G401.6 (cell line): ENCODE measurements around the gene BMERB1.
"Not testable (repeated sequence)": the region's sequence is repeated elsewhere in the genome, so short reads cannot be mapped to it uniquely, and the experiment has no call there.

ENCODE experiments used
- FAIRE-seq: peaks from 2 replicates; lab custom pipeline; 2012; peaks lifted over from hg19 to GRCh38; lab: Jason Lieb, UNC

The BMERB1 gene

DNA sequence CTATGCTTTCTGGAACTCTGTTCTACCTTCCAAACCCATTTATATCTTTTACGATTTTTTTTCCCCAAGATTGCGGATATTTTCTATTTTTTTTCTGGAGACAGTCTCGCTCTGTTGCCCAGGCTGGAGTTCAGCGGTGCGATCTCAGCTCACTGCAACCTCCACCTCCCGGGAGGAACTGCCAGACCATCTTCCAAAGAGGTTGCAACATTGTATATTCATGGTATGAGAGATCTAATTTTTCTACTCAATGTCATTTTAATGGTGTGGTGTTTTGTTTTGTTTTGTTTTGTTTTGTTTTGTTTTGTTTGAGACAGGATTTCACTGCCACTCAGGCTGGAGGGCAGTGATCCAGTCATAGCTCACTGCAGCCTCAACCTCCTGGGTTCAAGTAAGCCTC is 8.5 kb upstream of the BMERB1 start:
- FAIRE-seq, result no peak

DNA sequence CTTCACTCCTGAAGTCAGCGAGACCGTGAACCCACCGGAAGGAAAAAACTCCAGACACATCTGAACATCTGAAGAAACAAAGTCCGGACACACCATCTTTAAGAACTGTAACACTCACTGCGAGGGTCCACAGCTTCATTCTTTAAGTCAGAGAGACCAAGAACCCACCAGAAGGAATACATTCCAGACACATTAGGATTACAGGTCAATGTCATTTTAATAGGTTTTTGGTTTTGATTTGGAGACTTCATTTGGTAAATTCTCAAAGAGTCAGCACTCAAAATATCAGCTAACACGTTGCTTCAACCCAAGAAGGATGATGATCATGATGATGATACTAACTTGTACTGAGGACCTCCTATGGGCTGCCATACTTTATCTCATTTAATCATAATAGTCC is 7.6 kb upstream of the BMERB1 start:
- no peak for FAIRE-seq

DNA sequence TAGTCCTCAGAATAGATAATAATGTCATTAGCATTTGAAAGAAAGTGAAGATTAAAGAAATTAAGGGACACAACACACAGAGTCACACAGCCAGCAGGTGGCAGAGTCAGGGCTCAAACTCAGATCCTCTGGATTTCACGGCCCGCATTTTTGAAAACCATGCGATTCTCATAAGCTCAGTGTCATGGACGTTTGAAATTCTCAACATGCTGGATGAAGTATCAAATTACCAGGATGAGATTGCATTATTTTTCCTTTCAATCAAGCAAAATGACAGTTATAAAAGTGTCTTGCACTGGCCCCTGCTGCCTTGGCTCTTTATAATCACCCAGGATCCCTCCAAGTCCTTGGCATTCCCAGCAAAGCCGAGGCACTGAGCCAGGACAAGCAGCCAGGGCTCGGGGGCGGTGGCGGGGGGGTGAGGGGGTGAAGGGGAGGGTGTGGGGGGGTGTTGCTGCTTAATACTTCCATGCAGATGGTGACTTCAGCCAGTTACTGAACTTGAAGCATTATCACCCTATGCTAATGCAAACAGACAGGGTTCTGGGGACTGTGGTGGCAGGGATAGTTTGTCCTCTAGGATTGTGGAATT is 6.6 kb upstream of the BMERB1 start:
- FAIRE-seq, result peak; percentile 33

DNA sequence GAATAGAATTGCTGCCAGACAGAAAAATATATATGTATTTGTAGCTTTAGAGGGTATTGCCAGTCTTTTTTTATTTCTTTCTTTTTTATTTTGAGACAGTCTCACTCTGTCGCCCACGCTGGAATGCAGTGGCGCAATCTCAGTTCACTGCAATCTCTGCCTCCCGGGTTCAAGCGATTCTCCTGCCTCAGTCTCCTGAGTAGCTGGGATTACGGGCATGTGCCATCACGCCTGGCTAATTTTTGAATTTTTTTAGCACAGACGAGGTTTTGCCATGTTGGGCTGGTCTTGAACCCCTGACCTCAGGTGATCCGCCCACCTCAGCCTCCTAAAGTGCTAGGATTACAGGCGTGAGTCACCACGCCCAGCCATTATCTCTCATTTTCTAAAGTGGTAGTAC is 3.5 kb upstream of the BMERB1 start:
- not testable (repeated sequence) for FAIRE-seq

DNA sequence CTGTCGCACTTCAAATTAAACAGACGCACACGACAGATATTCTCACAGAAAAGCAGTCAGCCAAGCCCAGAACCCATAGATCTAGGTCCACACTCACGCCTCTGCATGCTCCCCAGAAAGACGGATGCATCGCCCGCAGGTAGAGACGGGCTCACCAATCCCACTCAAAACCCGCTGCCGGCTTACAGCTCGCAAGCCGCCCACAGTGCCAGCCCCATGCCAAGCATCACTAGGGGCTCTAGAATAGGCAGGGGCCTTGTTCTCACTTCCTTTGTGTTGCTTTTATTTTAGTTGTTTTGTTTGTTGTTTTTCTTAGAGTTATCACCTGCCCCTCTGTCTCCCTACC is 336 bp upstream of the BMERB1 start:
- no peak for FAIRE-seq

DNA sequence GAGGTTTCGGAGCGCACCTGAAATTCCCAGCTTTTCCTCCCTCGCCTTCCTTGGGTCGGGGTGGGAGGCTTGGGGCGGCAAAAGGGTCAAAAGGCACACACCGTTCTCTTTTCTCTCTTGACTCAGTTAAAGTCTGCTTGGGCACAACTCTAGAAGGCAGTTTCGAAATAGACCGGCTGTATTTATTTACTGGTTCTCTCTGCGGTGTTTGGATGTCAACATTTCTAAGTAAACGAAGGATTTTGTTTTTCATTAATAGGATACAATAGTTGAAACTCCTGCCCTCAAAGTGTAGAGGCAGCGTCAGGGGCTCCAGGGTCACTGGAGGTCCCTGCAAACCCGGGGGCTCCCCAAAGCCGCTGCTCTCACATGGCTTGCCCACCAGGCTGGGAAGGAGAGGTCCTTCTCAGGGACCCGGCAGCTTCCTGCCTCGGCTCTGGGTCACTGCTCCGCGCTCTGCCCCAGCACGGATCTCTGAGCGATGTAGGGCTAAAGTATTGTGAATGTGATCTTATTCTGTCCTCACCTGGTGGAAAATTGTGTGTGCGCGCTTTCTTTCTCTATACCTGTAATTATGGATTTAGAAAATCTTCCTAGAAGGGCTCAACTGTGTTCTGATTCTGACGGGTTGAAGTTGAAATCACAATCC is 952 bp downstream of the BMERB1 start:
- no peak for FAIRE-seq

DNA sequence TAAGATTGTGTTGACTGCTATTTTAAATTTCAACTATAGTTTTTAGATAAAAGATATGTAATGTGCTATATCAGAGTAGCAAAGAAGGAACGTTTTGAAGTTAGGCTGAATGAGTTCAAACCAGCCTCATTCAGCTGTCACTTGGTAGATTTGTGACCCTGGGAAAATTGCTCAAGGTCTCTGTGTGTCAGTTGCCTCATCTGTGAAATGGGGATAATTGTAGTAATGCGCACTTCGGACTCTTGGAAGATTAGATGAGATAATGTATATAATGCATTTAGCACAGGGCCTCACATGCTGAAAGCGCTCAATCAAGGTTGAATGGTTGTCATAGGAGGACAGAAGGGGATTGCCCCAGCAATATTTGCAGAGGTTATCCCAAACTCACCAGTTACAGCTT is 4.7 kb downstream of the BMERB1 start:
- FAIRE-seq, result no peak

DNA sequence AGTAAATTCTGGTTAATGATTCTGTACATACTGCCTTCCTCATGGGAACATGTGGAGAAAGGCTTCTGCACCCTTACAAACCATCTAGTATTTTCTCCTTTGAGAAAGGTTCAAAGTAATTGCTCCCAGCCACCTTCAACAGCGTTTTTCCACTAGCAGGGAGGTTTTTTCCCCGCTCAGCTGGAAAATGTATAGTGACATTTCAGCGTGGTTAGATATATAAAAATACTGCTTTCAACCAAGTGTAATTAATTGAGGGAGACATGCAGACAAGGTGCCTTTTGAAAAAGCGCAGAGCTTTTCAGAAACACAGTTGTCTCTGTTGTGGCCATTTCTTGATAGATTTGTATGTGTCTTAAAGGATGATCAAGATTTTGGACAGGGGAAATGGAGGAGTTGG is 5.1 kb downstream of the BMERB1 start:
- no peak for FAIRE-seq

DNA sequence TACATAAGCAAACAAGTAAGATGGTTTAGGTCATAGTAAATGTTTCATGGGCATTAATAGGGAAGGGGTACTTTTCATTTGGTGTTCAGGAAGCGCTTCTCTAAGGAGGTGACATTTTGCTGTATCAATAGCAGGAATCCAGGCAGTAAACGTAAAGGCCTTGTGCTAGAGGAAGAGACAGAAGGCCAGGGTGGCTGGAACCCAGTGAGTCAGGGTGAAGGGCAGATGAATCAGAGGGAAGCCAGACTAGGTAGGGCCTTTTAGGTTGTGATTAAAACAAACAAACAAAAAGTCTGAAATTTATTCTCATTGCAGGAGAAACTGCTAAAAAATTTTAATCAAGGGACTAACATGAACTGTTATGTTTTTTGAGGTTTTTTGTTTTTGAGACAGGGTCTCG is 6.5 kb downstream of the BMERB1 start:
- FAIRE-seq, result no peak

DNA sequence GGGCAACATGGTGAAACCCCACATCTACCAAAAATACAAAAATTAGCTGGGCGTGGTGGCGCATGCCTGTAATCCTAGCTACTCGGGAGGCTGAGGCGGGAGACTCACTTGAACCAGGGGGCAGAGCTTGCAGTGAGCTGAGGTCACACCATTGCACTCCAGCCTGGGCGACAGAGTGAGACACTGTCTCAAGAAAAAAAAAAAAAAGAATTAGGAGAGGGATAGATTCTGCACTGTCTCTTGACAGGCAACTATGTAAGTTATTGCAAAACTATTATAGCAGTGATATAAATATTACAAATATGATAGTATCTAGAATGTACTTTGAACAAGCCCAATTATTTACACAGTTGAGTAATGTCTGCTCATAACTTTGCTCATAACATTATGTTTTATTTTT is 7.8 kb downstream of the BMERB1 start:
- FAIRE-seq, result not testable (repeated sequence)

DNA sequence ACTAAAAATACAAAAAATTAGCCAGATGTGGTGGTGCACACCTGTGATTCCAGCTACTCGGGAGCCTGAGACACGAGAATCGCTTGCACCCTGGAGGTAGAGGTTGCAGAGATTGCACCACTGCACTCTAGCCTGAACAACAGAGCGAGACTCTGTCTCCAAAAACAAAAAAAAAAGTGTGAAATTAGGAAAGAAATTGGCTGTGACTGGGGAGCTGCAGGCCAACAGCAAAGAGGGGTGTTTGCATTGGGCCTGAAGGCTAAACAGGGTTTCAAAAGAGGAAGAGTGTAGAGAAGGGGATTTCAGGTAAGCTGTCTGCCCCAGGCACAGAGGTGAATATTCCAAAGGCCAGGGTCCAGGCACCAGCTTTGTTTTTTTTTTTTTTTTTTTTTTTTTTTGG is 9.4 kb downstream of the BMERB1 start:
- no peak for FAIRE-seq

DNA sequence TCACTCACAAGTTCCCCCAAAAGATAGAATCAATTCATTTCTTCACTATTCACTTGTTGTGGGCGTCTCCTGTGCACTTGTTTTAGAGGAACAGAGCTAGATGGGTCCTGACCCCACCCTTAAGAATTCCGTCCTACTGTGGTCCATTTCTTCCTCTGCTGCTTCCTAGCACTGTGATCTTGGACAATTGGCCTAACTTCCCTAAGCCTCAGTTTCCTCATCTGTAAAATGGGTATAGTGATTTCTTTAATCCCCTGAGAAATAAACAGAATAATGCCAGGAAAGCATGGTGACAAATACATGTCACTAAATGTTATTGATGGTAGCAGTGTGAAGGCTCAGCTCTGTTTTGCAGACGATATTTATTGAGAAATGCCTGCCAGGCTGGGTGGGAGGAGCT is 9.9 kb downstream of the BMERB1 start:
- no peak for FAIRE-seq

DNA sequence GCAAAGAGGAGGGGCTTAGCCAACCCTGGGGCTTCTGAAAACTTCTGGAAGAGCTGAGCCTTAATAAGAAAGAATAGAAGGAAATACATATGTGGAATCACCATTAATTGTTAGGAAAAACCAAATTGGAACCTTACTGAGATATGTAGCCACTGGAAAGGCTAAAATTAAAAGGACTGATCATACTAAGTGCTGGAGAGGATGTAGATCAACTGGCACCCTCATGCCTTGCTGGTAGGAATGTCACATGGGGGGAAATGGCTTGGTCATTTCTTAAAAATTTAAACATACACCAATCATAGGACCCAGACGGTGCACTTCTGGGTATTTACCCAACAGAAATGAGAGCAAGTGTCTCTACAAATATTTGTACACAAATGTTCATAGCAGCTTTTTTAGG is 11.1 kb downstream of the BMERB1 start:
- FAIRE-seq, result no peak

DNA sequence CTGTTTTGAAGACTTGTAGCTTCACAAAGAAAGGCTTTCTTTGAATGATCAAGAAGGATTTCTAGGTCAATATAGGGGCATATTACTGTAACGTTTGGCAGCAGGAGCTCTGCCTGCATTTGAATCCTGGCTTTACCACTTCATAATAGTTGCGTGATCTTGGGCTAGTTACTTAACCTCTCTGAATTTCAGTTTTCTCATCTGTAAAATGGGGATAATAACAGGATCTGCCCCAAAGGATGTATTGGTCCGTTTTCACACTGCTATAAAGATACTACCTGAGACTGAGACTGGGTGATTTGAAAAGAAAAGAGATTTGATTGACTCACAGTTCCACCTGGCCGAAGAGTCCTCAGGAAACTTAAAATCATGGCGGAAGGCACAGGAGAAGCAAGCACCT is 12.5 kb downstream of the BMERB1 start:
- FAIRE-seq, result no peak

DNA sequence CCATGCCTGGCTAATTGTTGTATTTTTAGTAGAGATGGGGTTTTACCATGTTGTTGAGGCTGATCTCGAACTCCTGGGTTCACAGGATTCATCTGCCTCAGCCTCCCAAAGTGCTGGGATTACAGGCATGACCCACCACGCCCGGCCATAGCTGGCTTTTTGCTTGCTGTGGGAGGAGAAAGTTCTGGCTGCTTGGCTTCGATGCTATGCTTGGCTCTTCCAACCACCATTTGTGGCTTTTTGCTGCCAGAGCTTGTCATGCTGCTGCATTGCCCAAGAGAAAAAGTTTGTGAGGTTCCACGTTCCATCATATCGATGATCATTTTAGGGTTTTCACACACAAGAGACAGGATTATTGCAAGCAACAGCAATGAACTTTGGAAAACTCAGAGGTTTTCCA is 16.2 kb downstream of the BMERB1 start:
- FAIRE-seq, result no peak

DNA sequence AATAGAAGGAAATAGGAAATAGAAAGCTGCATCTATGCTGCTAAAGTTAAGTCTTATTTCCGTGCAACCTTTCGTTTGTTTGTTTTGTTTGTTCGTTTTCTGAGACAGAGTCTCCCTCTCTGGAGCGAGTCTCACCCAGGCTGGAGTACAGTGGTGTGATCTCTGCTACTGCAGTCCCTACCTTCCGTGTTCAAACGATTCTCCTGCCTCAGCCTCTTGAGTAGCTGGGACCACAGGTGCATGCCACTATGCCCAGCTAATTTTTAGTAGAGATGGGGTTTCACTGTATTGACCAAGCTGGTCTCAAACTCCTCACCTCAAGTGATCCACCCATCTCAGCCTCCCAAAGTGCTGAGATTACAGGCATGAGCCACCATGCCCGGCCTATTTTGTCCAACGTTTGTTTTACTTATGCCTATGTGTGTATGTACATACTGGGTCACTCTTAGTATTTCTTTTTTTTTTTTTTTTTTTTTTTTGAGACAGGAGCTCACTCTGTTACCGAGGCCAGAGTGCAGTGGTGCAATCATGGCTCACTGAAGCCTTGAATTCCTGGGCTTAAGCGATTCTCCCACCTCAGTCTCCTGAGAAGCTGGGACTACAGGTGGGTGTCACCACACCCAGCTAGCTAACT is 16.8 kb downstream of the BMERB1 start:
- no peak for FAIRE-seq

DNA sequence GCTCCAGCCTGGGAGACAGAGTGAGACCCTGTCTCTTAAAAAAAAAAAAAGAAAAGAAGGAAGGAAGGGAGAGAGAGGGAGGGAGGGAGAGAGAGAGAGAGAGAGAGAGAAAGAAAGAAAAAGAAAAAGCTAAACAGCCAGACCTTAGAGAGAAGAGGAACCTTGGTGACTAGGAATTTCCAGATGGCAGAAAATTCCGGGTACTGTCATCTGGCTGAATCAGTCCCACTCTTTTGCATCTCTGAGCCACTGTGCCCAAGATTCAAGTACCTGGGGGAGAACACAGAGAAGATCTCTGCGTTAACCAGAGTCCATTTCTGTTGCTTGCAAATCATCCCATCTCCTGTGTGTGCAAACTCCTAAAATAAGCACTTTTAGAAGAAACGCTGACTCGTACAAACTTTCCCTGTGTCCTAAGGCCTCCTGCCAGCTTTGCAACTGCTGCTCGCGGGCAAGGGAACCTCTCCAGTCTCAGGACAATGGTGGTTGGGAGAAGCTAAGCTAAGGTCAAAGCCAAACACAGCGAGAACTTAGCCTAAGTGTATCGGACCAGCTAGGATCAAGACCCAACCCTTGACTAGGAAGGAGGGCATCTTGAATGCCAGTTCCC is 18.0 kb downstream of the BMERB1 start:
- FAIRE-seq, result no peak

DNA sequence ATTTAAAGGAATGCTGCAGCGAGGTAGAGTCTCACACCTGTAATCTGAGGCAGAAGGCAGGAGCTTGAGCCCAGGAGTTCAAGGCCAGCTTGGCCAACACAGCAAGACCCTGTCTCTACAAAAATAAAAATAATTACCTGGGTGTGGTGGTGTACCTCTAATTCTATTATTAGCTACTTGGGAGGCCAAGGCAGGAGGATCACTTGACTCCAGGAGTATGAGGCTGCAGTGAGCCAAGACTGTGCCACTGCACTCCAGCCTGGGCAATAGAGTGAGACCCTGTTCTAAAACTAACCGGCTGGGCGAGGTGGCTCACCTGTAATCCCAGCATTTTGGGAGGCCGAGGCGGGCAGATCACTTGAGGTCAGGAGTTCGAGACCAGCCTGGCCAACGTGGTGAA is 18.9 kb downstream of the BMERB1 start:
- not testable (repeated sequence) for FAIRE-seq

DNA sequence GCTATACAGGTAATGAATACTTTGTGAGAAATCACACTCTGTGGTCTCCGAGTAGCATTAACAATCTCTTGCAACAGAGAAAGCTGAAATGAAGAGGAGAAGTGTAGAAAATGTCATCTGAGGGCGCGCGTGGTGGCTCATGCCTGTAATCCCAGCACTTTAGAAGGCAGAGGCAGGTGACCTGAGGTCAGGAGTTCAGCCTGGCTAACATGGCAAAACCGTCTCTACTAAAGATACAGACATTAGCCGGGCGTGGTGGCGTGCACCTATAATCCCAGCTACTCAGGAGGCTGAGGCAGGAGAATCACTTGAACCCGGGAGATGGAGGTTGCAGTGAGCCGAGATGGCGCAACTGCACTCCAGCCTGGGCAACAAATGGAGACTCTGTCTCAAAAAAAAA is 20.5 kb downstream of the BMERB1 start:
- FAIRE-seq, result not testable (repeated sequence)

DNA sequence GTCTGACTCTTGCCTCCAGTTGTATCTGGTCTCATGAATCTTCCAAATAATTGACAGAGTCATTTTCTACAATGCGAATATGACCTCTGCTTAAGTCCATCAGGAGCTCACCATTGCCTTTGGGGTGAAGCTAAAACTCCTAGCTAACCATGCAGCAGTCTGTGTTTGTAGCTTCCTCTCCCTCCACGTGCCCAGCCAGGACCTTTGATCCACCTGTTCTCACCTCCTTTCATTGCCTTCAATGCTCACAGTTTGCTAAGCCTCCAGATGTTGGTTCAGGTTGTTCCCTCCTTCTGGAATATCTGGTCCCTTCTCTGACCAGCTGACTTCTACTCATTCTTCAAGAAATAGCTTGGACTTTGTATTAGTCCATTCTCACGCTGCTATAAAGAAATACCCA is 23.0 kb downstream of the BMERB1 start:
- FAIRE-seq, result no peak

DNA sequence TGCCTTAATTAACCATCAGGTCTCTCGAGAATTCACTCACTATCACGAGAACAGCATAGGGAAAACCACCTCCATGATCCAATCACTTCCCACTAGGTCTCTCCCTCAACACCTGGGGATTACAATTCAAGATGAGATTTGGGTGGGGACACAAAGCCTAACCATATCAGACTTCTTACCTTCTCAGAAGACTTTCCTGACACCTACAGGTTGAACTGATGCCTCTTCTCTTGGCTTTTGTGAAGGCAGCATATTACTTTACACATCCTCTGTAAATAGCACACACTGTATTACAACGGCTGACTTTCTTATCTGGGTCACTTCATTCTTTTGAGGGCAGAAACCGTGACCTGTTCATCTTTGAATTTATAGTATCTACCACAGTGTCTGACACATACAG is 23.6 kb downstream of the BMERB1 start:
- no peak for FAIRE-seq

DNA sequence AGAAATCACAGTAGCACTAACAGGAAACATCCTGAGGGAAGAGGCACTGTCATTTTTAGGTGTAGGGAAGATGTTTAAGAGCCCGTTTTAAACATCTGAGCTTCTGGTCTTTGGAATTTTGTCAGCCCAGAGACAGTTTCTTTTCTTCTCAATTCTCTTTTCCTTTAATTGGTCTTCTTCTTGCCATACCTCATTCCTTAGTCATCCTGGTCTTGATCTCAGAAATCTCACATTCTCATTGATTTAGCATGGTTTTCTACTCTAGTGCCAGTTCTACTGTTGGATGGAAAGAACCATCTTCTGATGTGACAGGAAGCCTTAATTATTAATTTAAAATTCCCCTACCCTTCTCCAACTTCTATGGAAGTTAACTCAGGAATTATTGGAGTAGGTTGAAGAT is 25.4 kb downstream of the BMERB1 start:
- FAIRE-seq, result no peak

DNA sequence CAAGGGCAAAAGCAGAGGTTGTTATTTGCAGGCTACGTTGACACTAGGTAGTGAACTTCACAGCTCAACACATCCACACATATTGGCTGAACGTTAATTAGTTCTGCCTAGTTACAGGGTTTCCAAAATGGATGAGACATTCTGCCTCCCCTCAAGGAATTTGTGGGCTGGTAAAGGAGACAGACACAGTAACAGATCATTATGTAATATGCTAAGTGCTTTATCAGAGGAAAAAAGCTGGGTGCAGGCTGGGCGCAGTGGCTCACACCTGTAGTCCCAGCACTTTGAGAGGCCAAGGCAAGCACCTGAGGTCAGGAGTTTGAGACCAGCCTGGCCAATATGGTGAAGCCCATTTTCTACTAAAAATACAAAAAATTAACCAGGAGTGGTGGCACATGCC is 26.2 kb downstream of the BMERB1 start:
- no peak for FAIRE-seq

DNA sequence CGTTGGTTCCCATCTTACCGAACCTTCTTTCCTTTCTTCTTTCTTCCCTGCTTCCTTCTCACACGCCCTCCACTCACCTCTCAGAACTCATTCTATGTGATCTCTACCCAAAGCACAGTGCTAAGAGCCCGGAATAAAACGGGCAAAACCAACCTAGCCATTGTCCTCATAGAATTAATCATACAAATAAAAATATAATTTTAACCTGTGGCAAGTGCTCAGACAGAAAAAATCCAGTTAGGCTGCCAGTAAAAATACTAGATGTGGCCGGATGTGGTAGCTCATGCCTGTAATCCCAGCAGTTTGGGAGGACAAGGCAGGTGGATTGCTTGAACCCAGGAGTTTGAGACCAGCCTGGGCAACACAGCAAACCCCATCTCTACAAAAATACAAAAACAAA is 27.0 kb downstream of the BMERB1 start:
- FAIRE-seq, result no peak
